ENCODE data around the gene AK1. TPM values are rescaled to one million over a fixed set of nuclear protein-coding genes. Genes with fewer than 3 reads are reported as not detected.

Gene AK1
- total RNA-seq, 2 experiments from 2014 or later, result 46.7 to 52.6 TPM

DNA sequence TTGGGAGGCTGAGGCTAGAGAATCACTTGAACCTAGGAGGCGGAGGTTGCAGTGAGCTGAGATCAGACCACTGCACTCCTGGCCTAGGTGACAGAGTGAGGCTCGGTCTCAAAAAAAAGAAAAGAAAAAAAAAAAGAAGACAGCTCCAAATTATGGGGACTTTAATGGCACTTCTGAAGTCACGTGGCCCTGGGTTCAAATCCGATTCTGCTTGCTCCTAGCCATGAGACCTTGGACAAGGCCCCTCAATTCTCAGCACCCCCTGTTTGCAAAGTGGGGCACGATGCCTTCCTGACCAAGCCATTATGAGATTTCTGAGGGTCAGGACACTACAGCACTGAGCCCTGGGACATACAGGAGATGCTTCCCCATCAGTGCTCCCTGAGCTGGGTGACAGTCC lies 22.0 kb downstream of the AK1 start:
- ChIA-PET CTCF (no interaction called here), POLR2A (interaction anchor here (0.7 to 1.6 kb wide), 2 partner anchors 51 to 70 kb away, joined by 3 to 6 read pairs; partner anchors contain the start of gene CDK9)
- Histone ChIP-seq H3K27ac (ENCODE audit: low read depth in 1 of 2, low read length in 2 of 2) (no peak overlapping the region), H3K36me3 (ENCODE audit: insufficient read depth, low read length) (no peaks in the 10 kb centered on the region), H3K9me3 (ENCODE audit: control insufficient read depth in 1 of 2, insufficient read depth in 1 of 2, low read length in 2 of 2) (peaks cover 0 to 4% of the 10 kb centered on the region in 2 experiments), H3K4me1 (ENCODE audit: insufficient read depth, low read length) (peaks cover 57% of the 10 kb centered on the region), H3K4me3 (ENCODE audit: low read length) (no peak overlapping the region), H3K27me3 (ENCODE audit: control insufficient read depth in 1 of 2, insufficient read depth in 2 of 2, low read length in 2 of 2) (no peaks in the 10 kb centered on the region)
- Mint-ChIP-seq H3K27ac (peak overlapping the region; percentile 49), H3K9me3 (no peaks in the 10 kb centered on the region), H3K4me1 (ENCODE audit: low read depth) (peaks cover 30% of the 10 kb centered on the region), H3K4me3 (peak overlapping the region; percentile 56), H3K27me3 (no peaks in the 10 kb centered on the region), H3K36me3 (ENCODE audit: low read depth) (peaks cover 3% of the 10 kb centered on the region)
- DNase-seq (no peak), ATAC-seq (ENCODE audit: poor library complexity) (no peak)
- intact Hi-C loops (cut with DNase I, micrococcal nuclease), result no loop called here
- no peak for TF ChIP-seq CTCF (IDR thresholded peaks at IDR 0.05)

GRCh38 chr9:127854960-127855359 lies 22.5 kb downstream of the AK1 start:
- H3K27ac ChIP-seq (ENCODE audit: low read depth in 1 of 2, low read length in 2 of 2), result peak overlapping the region in 1 of 2 donors; percentile 48
- peak overlapping the region; percentile 68 for H3K4me3 ChIP-seq (ENCODE audit: low read length)
- intact Hi-C loops (cut with DNase I, micrococcal nuclease), result loop anchor here in 1 of 2 experiments (5.0 kb wide), 1 partner anchor 48 kb away; no protein-coding TSS in a partner anchor
- no peaks in the 10 kb centered on the region for H3K27me3 ChIP-seq (ENCODE audit: control insufficient read depth in 1 of 2, insufficient read depth in 2 of 2, low read length in 2 of 2)
- no peak for TF ChIP-seq CTCF (IDR thresholded peaks at IDR 0.05)
- peaks cover 54% of the 10 kb centered on the region for H3K4me1 ChIP-seq (ENCODE audit: insufficient read depth, low read length)
- Mint-ChIP-seq H3K27ac (peak overlapping the region; percentile 49), H3K4me3 (peak overlapping the region; percentile 56), H3K36me3 (ENCODE audit: low read depth) (peaks cover 6% of the 10 kb centered on the region), H3K9me3 (no peaks in the 10 kb centered on the region), H3K4me1 (ENCODE audit: low read depth) (peaks cover 30% of the 10 kb centered on the region), H3K27me3 (no peaks in the 10 kb centered on the region)
- CTCF ChIA-PET, result no interaction called here
- H3K9me3 ChIP-seq (ENCODE audit: control insufficient read depth in 1 of 2, insufficient read depth in 1 of 2, low read length in 2 of 2), result peaks cover 2 to 9% of the 10 kb centered on the region in 2 experiments
- H3K36me3 ChIP-seq (ENCODE audit: insufficient read depth, low read length), result no peaks in the 10 kb centered on the region
- no peak for ATAC-seq (ENCODE audit: poor library complexity)
- POLR2A ChIA-PET, result interaction anchor here (1.6 to 2.7 kb wide), 2 partner anchors 8 to 51 kb away, joined by 6 to 8 read pairs; no protein-coding TSS in a partner anchor
- no peak for DNase-seq

- ATAC-seq (ENCODE audit: poor library complexity) (peak; percentile 59), DNase-seq (peak in 3 of 14 experiments; percentile 38 to 51 (median 50))
- Histone ChIP-seq H3K36me3 (ENCODE audit: insufficient read depth, low read length) (no peaks in the 10 kb centered on the region), H3K27ac (ENCODE audit: low read depth in 1 of 2, low read length in 2 of 2) (peak within 1 kb of the TSS; percentile 40 to 62), H3K4me3 (ENCODE audit: low read length) (peak within 1 kb of the TSS; percentile 68), H3K4me1 (ENCODE audit: insufficient read depth, low read length) (peaks cover 54% of the 10 kb centered on the region), H3K9me3 (ENCODE audit: control insufficient read depth in 1 of 2, insufficient read depth in 1 of 2, low read length in 2 of 2) (peaks cover 9 to 16% of the 10 kb centered on the region in 2 experiments), H3K27me3 (ENCODE audit: control insufficient read depth in 1 of 2, insufficient read depth in 2 of 2, low read length in 2 of 2) (no peaks in the 10 kb centered on the region)
- POLR2A ChIA-PET, result interaction anchor here (1.2 to 2.7 kb wide), 5 partner anchors 9 to 403 kb away, joined by 3 to 8 read pairs (median 6); partner anchors contain the start of genes CDK9, LRSAM1 and RPL12
- H3K9me3 Mint-ChIP-seq, result peaks cover 2% of the 10 kb centered on the region
- CTCF ChIA-PET, result no interaction called here
- H3K4me1 Mint-ChIP-seq (ENCODE audit: low read depth), result peaks cover 33% of the 10 kb centered on the region
- intact Hi-C loops (cut with DNase I, micrococcal nuclease), result loop anchor here in 1 of 2 experiments (5.0 kb wide), 1 partner anchor 47 kb away; no protein-coding TSS in a partner anchor
- H3K36me3 Mint-ChIP-seq (ENCODE audit: low read depth), result peaks cover 10% of the 10 kb centered on the region
- peak within 1 kb of the TSS; percentile 83 for H3K27ac Mint-ChIP-seq
- TF ChIP-seq CTCF (IDR thresholded peaks at IDR 0.05), result no peak
- peak within 1 kb of the TSS; percentile 91 for H3K4me3 Mint-ChIP-seq
- H3K27me3 Mint-ChIP-seq, result no peaks in the 10 kb centered on the region
Measured at GRCh38 chr9:127854184-127854806, 23.2 kb downstream of the AK1 start, which contains the start of gene ENG. ENG (minus strand) TSS chr9:127854658; CDS start chr9:127854355, 303 bp downstream.

Measured in CD4-positive, alpha-beta T cell (primary cell).